Adrenal gland (tissue), 5 donors: Measurements from ENCODE around the gene KHK.

Source experiments
- CTCF ChIP-seq, 6 experiments: fragments of 450-650 bp in 4 of 6; fragments of 200-600 bp in 2 of 6; sonication (generic) in 1 of 6; IDR thresholded peaks; 1 replicate in 5 of 6; 2 replicates in 1 of 6; pipeline versions ENCODE4 v1.5.1 to v1.8.0; 2016 to 2021; ENCODE audit warnings: antibody characterized with exemption in 6 of 6, mild to moderate bottlenecking in 2 of 6, moderate library complexity in 1 of 6
- POLR2A ChIP-seq, 2 donors: fragments of 450-650 bp; IDR thresholded peaks; one replicate each; pipeline ENCODE4 v1.6.1; 2017; ENCODE audit warnings: antibody characterized with exemption in 2 of 2, mild to moderate bottlenecking in 2 of 2, moderate library complexity in 1 of 2
- donor health status: DM: no; HTN: no; CAD: no.

GRCh38 chr2:27117995-27118524, 31.5 kb downstream of the KHK start:
- TF ChIP-seq CTCF (IDR thresholded peaks at IDR 0.05): no peak
- TF ChIP-seq POLR2A (IDR thresholded peaks at IDR 0.05): no peak
